ENCODE data around the gene TNFAIP2.

The TNFAIP2 gene

GRCh38 chr14:103104389-103104653 is 18.9 kb upstream of the TNFAIP2 start:
- Histone ChIP-seq H3K9me3 (replicated peaks; ENCODE audit: low read length) (no peaks in the 10 kb centered on the region), H3K9ac (ENCODE audit: low read depth, low read length) (no peak overlapping the region), H3K4me1 (ENCODE audit: control insufficient read depth, insufficient read depth, low read length) (peaks cover 15% of the 10 kb centered on the region), H3K36me3 (ENCODE audit: insufficient read depth, low read length) (no peaks in the 10 kb centered on the region), H3K27me3 (ENCODE audit: control insufficient read depth, insufficient read depth, low read length) (peaks cover 19% of the 10 kb centered on the region), H3K4me2 (ENCODE audit: low read length) (no peak overlapping the region), H3K4me3 (ENCODE audit: low read length) (no peak overlapping the region)

DNA sequence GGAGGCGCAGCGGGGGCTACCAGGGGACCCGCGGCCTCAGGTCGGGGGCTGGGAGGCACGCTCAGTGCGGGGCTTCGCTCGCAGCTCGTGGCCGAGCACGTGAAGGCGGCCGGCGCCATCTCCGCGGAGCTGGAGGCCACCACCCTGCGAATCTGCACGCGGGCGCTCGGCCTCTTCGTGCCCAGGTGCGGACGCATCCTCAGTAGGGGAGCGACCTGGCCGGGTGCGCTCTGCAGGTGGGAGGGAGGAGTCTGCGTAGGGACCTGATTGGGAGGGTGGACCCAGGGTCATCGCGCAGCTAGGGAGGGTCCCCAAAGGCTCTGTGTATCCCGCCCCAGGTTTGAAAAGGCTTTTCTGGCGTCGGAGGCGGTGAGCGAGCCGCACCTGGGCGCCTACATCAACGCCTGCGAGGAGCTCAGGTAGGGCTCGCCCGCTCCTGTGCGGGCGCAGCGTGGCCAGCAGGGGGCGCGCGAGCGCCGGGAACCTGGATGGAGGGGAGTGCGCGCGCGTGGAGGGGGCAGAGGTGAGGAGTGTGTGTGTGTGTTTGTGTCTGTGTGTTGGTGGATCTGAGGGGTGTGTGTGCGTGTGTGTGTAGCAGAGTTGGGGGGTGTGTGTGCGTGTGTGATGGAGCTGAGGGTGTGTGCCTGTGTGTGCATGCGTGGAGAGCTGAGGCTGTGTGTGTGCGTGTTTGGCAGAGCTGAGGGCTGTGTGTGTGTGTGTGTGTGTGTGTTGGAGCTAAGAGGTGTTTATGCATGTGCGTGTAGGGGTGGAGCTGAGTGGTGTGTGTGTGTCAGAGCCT is 18.4 kb upstream of the TNFAIP2 start:
- no peak overlapping the region for H3K9ac ChIP-seq (ENCODE audit: low read depth, low read length)
- no peaks in the 10 kb centered on the region for H3K9me3 ChIP-seq (replicated peaks; ENCODE audit: low read length)
- no peak overlapping the region for H3K4me3 ChIP-seq (ENCODE audit: low read length)
- peaks cover 18% of the 10 kb centered on the region for H3K4me1 ChIP-seq (ENCODE audit: control insufficient read depth, insufficient read depth, low read length)
- H3K36me3 ChIP-seq (ENCODE audit: insufficient read depth, low read length): no peaks in the 10 kb centered on the region
- H3K27me3 ChIP-seq (ENCODE audit: control insufficient read depth, insufficient read depth, low read length): peaks cover 19% of the 10 kb centered on the region
- no peak overlapping the region for H3K4me2 ChIP-seq (ENCODE audit: low read length)

GRCh38 chr14:103105580-103106150 is 17.6 kb upstream of the TNFAIP2 start:
- no peaks in the 10 kb centered on the region for H3K36me3 ChIP-seq (ENCODE audit: insufficient read depth, low read length)
- no peaks in the 10 kb centered on the region for H3K9me3 ChIP-seq (replicated peaks; ENCODE audit: low read length)
- H3K27me3 ChIP-seq (ENCODE audit: control insufficient read depth, insufficient read depth, low read length): peaks cover 19% of the 10 kb centered on the region
- peaks cover 26% of the 10 kb centered on the region for H3K4me1 ChIP-seq (ENCODE audit: control insufficient read depth, insufficient read depth, low read length)
- H3K9ac ChIP-seq (ENCODE audit: low read depth, low read length): no peak overlapping the region
- no peak overlapping the region for H3K4me2 ChIP-seq (ENCODE audit: low read length)
- H3K4me3 ChIP-seq (ENCODE audit: low read length): no peak overlapping the region

GRCh38 chr14:103107455-103107854 is 15.8 kb upstream of the TNFAIP2 start:
- no peak overlapping the region for H3K4me2 ChIP-seq (ENCODE audit: low read length)
- peaks cover 19% of the 10 kb centered on the region for H3K27me3 ChIP-seq (ENCODE audit: control insufficient read depth, insufficient read depth, low read length)

DNA sequence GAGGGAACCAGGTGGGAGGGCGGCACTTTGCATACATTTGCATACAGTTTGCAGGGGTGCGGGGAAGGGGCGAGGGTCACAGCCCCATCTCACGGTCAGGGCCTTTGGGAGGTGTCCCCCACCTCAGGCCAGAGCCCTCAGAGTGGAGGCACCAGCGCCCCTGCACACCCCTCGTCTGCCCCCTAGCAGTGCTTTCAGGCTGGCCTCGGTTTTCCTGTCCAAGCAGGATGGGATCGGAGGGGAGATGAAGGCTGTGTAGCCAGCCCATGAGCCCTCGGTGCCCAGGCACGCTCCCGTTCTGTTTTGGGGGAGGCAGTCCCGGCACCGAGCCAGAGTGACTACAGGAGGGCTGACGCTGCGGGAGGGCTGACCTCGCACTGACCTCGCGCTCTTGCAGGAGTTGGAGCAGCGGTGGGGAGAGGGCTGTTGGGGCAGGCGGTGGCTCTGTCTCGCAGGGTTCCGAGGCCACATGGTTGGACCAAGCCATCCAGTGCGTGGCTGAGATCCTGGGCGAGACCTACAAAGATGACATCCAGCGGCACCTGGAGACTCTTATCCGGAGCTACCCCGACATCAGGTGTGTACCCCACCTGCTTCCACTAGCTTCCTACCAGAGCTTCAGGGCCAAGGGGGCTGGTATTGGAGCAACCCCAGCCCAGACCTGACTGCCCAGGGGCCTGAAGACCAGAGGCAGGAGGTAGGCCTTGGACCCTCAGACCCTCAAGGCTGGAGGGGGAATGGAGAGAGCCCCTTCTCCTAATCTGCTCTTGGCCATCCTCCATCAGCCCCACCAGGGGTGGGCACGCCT is 15.1 kb upstream of the TNFAIP2 start:
- Histone ChIP-seq H3K9me3 (replicated peaks; ENCODE audit: low read length) (no peaks in the 10 kb centered on the region), H3K4me2 (ENCODE audit: low read length) (no peak overlapping the region), H3K4me3 (ENCODE audit: low read length) (no peak overlapping the region), H3K9ac (ENCODE audit: low read depth, low read length) (no peak overlapping the region), H3K36me3 (ENCODE audit: insufficient read depth, low read length) (no peaks in the 10 kb centered on the region), H3K27me3 (ENCODE audit: control insufficient read depth, insufficient read depth, low read length) (peaks cover 19% of the 10 kb centered on the region), H3K4me1 (ENCODE audit: control insufficient read depth, insufficient read depth, low read length) (peaks cover 35% of the 10 kb centered on the region)

More at GRCh38 chr14:103107455-103107854, 15.8 kb upstream of the TNFAIP2 start:
- no peaks in the 10 kb centered on the region for H3K9me3 ChIP-seq (replicated peaks; ENCODE audit: low read length)
- H3K9ac ChIP-seq (ENCODE audit: low read depth, low read length): no peak overlapping the region
- peaks cover 35% of the 10 kb centered on the region for H3K4me1 ChIP-seq (ENCODE audit: control insufficient read depth, insufficient read depth, low read length)
- H3K36me3 ChIP-seq (ENCODE audit: insufficient read depth, low read length): no peaks in the 10 kb centered on the region
- H3K4me3 ChIP-seq (ENCODE audit: low read length): no peak overlapping the region

- no peaks in the 10 kb centered on the region for H3K36me3 ChIP-seq (ENCODE audit: insufficient read depth, low read length)
- H3K4me3 ChIP-seq (ENCODE audit: low read length): no peak overlapping the region
- H3K27me3 ChIP-seq (ENCODE audit: control insufficient read depth, insufficient read depth, low read length): peaks cover 15% of the 10 kb centered on the region
- no peaks in the 10 kb centered on the region for H3K9me3 ChIP-seq (replicated peaks; ENCODE audit: low read length)
- H3K4me1 ChIP-seq (ENCODE audit: control insufficient read depth, insufficient read depth, low read length): peaks cover 30% of the 10 kb centered on the region
- no peak overlapping the region for H3K9ac ChIP-seq (ENCODE audit: low read depth, low read length)
- H3K4me2 ChIP-seq (ENCODE audit: low read length): no peak overlapping the region
Measured at GRCh38 chr14:103108749-103109207, 14.5 kb upstream of the TNFAIP2 start.

GRCh38 chr14:103109535-103110441 is 13.5 kb upstream of the TNFAIP2 start:
- Histone ChIP-seq H3K9ac (ENCODE audit: low read depth, low read length) (peak overlapping the region; percentile 70), H3K4me1 (ENCODE audit: control insufficient read depth, insufficient read depth, low read length) (peaks cover 31% of the 10 kb centered on the region), H3K9me3 (replicated peaks; ENCODE audit: low read length) (no peaks in the 10 kb centered on the region), H3K4me2 (ENCODE audit: low read length) (peak overlapping the region; percentile 85), H3K27me3 (ENCODE audit: control insufficient read depth, insufficient read depth, low read length) (peaks cover 7% of the 10 kb centered on the region), H3K4me3 (ENCODE audit: low read length) (peak overlapping the region; percentile 63), H3K36me3 (ENCODE audit: insufficient read depth, low read length) (no peaks in the 10 kb centered on the region)

GRCh38 chr14:103110681-103111231 is 12.5 kb upstream of the TNFAIP2 start:
- H3K4me2 ChIP-seq (ENCODE audit: low read length): peak overlapping the region; percentile 85
- no peaks in the 10 kb centered on the region for H3K36me3 ChIP-seq (ENCODE audit: insufficient read depth, low read length)
- peak overlapping the region; percentile 63 for H3K4me3 ChIP-seq (ENCODE audit: low read length)
- no peaks in the 10 kb centered on the region for H3K9me3 ChIP-seq (replicated peaks; ENCODE audit: low read length)
- H3K27me3 ChIP-seq (ENCODE audit: control insufficient read depth, insufficient read depth, low read length): peaks cover 7% of the 10 kb centered on the region
- H3K4me1 ChIP-seq (ENCODE audit: control insufficient read depth, insufficient read depth, low read length): peaks cover 35% of the 10 kb centered on the region
- peak overlapping the region; percentile 70 for H3K9ac ChIP-seq (ENCODE audit: low read depth, low read length)

GRCh38 chr14:103111232-103111868 is 11.9 kb upstream of the TNFAIP2 start:
- H3K36me3 ChIP-seq (ENCODE audit: insufficient read depth, low read length): no peaks in the 10 kb centered on the region
- H3K4me2 ChIP-seq (ENCODE audit: low read length): no peak overlapping the region
- H3K9me3 ChIP-seq (replicated peaks; ENCODE audit: low read length): no peaks in the 10 kb centered on the region
- no peak overlapping the region for H3K9ac ChIP-seq (ENCODE audit: low read depth, low read length)
- H3K4me1 ChIP-seq (ENCODE audit: control insufficient read depth, insufficient read depth, low read length): peaks cover 35% of the 10 kb centered on the region
- no peak overlapping the region for H3K4me3 ChIP-seq (ENCODE audit: low read length)
- peaks cover under 1% of the 10 kb centered on the region for H3K27me3 ChIP-seq (ENCODE audit: control insufficient read depth, insufficient read depth, low read length)

DNA sequence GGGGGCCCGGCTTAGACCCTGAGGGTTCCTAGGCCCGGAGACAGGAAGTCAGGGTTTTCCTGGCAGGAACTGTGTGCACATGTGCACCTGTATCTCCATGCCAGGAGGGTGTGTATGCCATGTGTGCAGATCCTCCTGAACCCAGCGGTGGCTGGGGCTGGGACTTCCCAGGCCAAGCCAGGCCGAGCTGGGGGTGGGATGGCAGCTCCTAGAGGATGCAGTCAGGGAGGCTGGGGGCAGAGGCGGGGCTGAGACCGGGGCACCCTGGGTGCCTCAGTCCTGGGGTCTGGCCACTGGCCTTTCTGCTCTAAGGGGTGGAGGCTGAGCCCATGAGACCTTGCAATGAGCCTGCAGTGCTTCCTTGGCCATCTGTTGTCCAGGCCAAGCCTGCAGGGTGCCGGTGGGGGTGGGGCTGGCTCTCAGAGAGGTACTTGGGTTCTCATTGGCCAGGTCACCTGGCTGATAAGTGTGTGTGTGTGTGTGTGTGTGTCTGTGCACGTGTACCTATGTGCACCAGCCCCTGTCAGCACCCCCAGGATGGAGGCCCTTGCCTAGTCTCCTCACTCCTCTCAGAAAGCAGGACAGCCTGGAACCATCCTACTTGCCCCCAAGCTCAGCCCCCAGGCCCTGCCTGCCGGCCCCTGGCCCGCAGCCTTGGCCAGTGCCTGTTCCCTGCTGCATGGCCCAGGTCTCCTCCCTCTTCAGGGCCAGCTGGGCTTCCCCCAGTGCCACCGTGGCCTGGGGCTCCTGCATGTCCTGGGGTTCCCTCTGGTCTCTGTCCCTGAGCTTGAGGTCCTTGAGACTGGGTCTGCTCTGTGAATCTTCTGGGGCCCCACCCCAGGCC is 10.6 kb upstream of the TNFAIP2 start:
- H3K27me3 ChIP-seq (ENCODE audit: control insufficient read depth, insufficient read depth, low read length): no peaks in the 10 kb centered on the region
- no peaks in the 10 kb centered on the region for H3K36me3 ChIP-seq (ENCODE audit: insufficient read depth, low read length)
- no peak overlapping the region for H3K9ac ChIP-seq (ENCODE audit: low read depth, low read length)
- H3K9me3 ChIP-seq (replicated peaks; ENCODE audit: low read length): no peaks in the 10 kb centered on the region
- peaks cover 35% of the 10 kb centered on the region for H3K4me1 ChIP-seq (ENCODE audit: control insufficient read depth, insufficient read depth, low read length)
- H3K4me3 ChIP-seq (ENCODE audit: low read length): no peak overlapping the region
- H3K4me2 ChIP-seq (ENCODE audit: low read length): no peak overlapping the region
